WI38 (cell line): ENCODE results near the gene EGFL7.

Experiments used
- H3K4me3 ChIP-seq: 2 replicates; pipeline ENCODE4 v1.5.1; 2011; ENCODE audit warnings: low read depth, mild to moderate bottlenecking, control low read depth, low read length
- CTCF ChIP-seq: IDR thresholded peaks from 2 replicates; pipeline ENCODE4 v1.5.1; 2012; ENCODE audit warnings: low read depth, mild to moderate bottlenecking, control low read depth, low read length

Gene EGFL7

GRCh38 chr9:136621734-136622093 is 41.0 kb upstream of the EGFL7 start:
- no peak for TF ChIP-seq CTCF

GRCh38 chr9:136622538-136622948 is 40.2 kb upstream of the EGFL7 start:
- no peak overlapping the region for H3K4me3 ChIP-seq
- no peak for TF ChIP-seq CTCF

More at GRCh38 chr9:136621734-136622093, 41.0 kb upstream of the EGFL7 start:
- no peak overlapping the region for H3K4me3 ChIP-seq

GRCh38 chr9:136623016-136623841 is 39.5 kb upstream of the EGFL7 start:
- no peak overlapping the region for H3K4me3 ChIP-seq
- no peak for TF ChIP-seq CTCF

- TF ChIP-seq CTCF, result no peak
- no peak overlapping the region for H3K4me3 ChIP-seq
These were observed 38.9 kb upstream of the EGFL7 start for GRCh38 chr9:136623842-136624183.

GRCh38 chr9:136624184-136624951 is 38.3 kb upstream of the EGFL7 start:
- no peak for TF ChIP-seq CTCF
- no peak overlapping the region for H3K4me3 ChIP-seq

- peak; percentile 43 for TF ChIP-seq CTCF
- no peak overlapping the region for H3K4me3 ChIP-seq
These were observed 37.3 kb upstream of the EGFL7 start for GRCh38 chr9:136625101-136626065.
